ENCODE results near the gene NUDT5. TPM values are rescaled to one million over a fixed set of nuclear protein-coding genes. Genes with fewer than 3 reads are reported as not detected.

The NUDT5 gene
- total and polyA plus RNA-seq, 7 donors, result 4.8 to 11.3 (median 5.2) TPM

DNA sequence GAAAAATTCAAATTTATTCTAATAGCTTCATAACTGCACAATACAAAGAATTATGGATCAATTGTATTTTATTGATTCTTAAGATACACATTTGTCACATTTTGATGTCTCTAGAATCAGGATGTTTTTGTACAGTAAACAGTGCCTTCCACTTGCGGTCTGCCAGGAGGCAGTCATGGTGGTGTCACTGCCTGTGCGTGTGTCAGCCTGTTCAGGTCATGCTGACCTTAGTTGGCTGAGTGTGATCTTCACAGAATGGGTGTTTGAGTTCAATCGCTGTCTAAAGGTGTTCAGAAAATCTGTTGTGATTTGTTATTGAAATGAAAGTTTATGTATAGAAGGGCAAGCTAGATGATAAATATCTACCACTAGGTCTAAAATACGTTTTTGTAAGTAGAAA is 45.5 kb downstream of the NUDT5 start:
- intact Hi-C loops (cut with DNase I), result no loop called here
- H3K4me3 ChIP-seq, result no peak overlapping the region
- H3K36me3 ChIP-seq (ENCODE audit: insufficient read depth in 1 of 2, low read depth in 1 of 2), result peaks cover 0 to 39% of the 10 kb centered on the region in 2 donors
- ATAC-seq (no peak), DNase-seq (no peak)
- no peaks in the 10 kb centered on the region for H3K27me3 ChIP-seq (ENCODE audit: insufficient read depth in 3 of 3, low read length in 2 of 3)
- TF ChIP-seq, protein P1, sequence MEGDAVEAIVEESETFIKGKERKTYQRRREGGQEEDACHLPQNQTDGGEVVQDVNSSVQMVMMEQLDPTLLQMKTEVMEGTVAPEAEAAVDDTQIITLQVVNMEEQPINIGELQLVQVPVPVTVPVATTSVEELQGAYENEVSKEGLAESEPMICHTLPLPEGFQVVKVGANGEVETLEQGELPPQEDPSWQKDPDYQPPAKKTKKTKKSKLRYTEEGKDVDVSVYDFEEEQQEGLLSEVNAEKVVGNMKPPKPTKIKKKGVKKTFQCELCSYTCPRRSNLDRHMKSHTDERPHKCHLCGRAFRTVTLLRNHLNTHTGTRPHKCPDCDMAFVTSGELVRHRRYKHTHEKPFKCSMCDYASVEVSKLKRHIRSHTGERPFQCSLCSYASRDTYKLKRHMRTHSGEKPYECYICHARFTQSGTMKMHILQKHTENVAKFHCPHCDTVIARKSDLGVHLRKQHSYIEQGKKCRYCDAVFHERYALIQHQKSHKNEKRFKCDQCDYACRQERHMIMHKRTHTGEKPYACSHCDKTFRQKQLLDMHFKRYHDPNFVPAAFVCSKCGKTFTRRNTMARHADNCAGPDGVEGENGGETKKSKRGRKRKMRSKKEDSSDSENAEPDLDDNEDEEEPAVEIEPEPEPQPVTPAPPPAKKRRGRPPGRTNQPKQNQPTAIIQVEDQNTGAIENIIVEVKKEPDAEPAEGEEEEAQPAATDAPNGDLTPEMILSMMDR (IDR thresholded peaks at IDR 0.05), result no peak
- H3K9me3 ChIP-seq, result no peaks in the 10 kb centered on the region
- H3K27ac ChIP-seq, result no peak overlapping the region
- H3K4me1 ChIP-seq, result no peaks in the 10 kb centered on the region
- 61 to 78% (median 74%) methylated on average over 4 of the region's 4 CpGs for WGBS, 3 donors

DNA sequence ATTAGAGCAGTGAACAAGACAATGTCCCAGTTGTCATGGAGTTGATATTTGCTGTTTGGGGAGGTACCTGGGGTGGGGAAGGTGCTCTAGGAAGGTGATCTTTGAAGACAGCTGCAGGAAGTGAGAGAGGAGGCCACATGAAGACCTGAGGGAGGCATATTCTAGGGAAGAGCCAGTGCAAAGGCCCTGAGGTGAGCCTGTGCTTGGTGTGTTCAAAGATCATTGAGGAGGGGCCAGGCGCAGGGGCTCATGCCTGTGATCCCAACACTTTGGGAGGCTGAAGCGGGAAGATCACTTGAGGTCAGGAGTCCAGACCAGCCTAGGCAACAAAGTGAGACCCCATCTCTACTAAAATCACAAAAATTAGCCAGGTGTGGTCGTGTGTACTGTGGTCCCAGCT is 51.2 kb downstream of the NUDT5 start:
- Histone ChIP-seq H3K27ac (no peak overlapping the region), H3K9me3 (no peaks in the 10 kb centered on the region), H3K27me3 (ENCODE audit: insufficient read depth in 3 of 3, low read length in 2 of 3) (no peaks in the 10 kb centered on the region), H3K4me3 (no peak overlapping the region), H3K36me3 (ENCODE audit: insufficient read depth in 1 of 2, low read depth in 1 of 2) (peaks cover 0 to 58% of the 10 kb centered on the region in 2 donors), H3K4me1 (no peaks in the 10 kb centered on the region)
- TF ChIP-seq, protein P1 (IDR thresholded peaks at IDR 0.05), result no peak
- intact Hi-C loops (cut with DNase I), result no loop called here
- ATAC-seq, result no peak
- DNase-seq, result no peak
- 95 to 100% (median 95%) methylated on average over 3 of the region's 3 CpGs for WGBS, 3 donors

DNA sequence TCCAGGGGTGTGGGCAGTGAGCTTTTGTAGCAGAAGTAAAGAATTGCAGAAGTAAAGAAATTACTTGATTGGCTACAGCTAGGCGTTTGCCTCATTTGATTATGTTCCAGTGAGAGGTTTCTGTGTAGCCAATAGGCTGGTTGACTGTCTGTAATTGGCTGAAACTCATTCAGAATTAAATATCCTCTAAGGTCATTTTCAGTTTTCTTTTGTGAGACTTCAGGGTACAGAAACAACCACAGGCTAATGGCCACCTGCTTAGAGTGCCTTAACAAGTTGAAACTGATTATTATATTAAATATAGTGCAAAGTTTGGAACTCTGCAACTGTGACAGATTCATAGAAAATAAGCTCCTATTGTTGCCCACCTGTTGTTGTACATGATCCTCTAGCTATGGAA is 55.7 kb downstream of the NUDT5 start:
- WGBS, 3 donors, result 35 to 94% (median 88%) methylated on average over 1 of the region's 1 CpG
- no peaks in the 10 kb centered on the region for H3K4me1 ChIP-seq
- no peaks in the 10 kb centered on the region for H3K9me3 ChIP-seq
- ATAC-seq (no peak), DNase-seq (no peak)
- H3K36me3 ChIP-seq (ENCODE audit: insufficient read depth in 1 of 2, low read depth in 1 of 2), result peaks cover 2 to 86% of the 10 kb centered on the region in 2 donors
- no peak overlapping the region for H3K4me3 ChIP-seq
- intact Hi-C loops (cut with DNase I), result no loop called here
- no peaks in the 10 kb centered on the region for H3K27me3 ChIP-seq (ENCODE audit: insufficient read depth in 3 of 3, low read length in 2 of 3)
- TF ChIP-seq, protein P1 (IDR thresholded peaks at IDR 0.05), result no peak
- H3K27ac ChIP-seq, result no peak overlapping the region

DNA sequence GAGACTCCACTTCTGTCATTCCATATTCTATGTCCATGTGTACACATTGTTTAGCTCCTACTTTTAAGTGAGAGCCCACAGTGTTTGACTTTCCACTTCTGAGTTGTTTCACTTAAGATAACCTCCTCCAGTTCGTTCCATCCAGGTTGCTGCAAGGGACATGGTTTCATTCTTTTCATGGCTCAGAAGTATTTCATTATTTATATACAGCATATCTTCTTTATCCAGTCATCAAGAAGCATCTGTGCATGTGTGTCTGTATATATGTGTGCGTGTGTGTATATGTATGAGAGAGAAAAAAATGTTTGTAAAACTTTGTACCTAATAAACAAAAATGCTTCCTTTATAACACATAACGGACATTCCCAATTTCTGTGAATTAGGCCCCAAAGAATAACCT is 60.1 kb downstream of the NUDT5 start:
- Histone ChIP-seq H3K27ac (no peak overlapping the region), H3K9me3 (no peaks in the 10 kb centered on the region), H3K36me3 (ENCODE audit: insufficient read depth in 1 of 2, low read depth in 1 of 2) (peaks cover 2 to 64% of the 10 kb centered on the region in 2 donors), H3K4me3 (no peak overlapping the region), H3K27me3 (ENCODE audit: insufficient read depth in 3 of 3, low read length in 2 of 3) (no peaks in the 10 kb centered on the region), H3K4me1 (no peaks in the 10 kb centered on the region)
- intact Hi-C loops (cut with DNase I), result no loop called here
- 89 to 94% (median 92%) methylated on average over 3 of the region's 3 CpGs for WGBS, 3 donors
- TF ChIP-seq, protein P1 (IDR thresholded peaks at IDR 0.05), result no peak
- ATAC-seq, result no peak
- no peak for DNase-seq

DNA sequence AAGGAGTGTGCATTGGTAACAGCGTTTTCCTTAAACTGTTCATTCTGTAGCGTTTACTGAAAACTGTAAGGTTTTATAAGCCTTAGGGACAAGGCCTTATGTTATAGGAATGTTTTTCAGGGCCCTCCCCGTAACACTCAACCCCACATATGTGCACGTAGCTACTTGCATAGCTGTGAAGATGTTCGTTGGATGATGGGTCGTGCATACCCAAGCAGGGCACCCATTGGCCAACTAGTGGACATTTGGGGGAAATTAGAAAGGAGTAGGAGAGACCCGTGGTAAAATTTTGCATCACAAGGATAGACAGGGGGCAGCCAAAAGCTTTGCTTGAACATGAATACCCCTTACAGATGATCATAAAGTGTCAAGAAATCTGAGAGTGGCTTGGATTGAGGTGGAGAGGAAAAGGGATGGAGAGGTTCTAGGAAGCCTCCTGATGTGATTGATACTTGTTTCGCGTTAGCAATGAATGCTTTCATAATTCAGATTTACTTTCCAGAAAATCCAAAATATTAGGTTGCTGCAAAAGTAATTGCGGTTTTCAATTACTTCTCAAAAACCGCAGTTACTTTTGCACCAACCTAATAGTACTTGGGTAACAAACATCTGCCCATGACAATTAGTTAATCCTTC is 65.3 kb downstream of the NUDT5 start:
- 25 to 30% (median 28%) methylated on average over 11 of the region's 11 CpGs for whole genome bisulfite sequencing, 3 donors
- Histone ChIP-seq H3K9me3 (no peaks in the 10 kb centered on the region), H3K36me3 (ENCODE audit: insufficient read depth in 1 of 2, low read depth in 1 of 2) (peaks cover 0 to 22% of the 10 kb centered on the region in 2 donors), H3K27me3 (ENCODE audit: insufficient read depth in 3 of 3, low read length in 2 of 3) (no peaks in the 10 kb centered on the region), H3K4me3 (peak overlapping the region; percentile 91), H3K4me1 (peaks cover 5% of the 10 kb centered on the region), H3K27ac (peak overlapping the region; percentile 58)
- no peak for DNase-seq
- peak in 2 of 4 donors; percentile 26 to 42 for ATAC-seq
- TF ChIP-seq, protein P1 (IDR thresholded peaks at IDR 0.05), result peak; percentile 29
- intact Hi-C loops (cut with DNase I), result no loop called here
